Erythroblast (primary cell): ENCODE results near the gene LAPTM5.

Experiments used
- DNase-seq, 2 experiments: peaks; one replicate each; lab custom pipeline; 2025; lab: John Stamatoyannopoulos, UW
- GATA1 ChIP-seq: IDR thresholded peaks from 2 replicates; pipeline ENCODE4 v1.6.1; 2011; ENCODE audit warnings: low read depth, mild to moderate bottlenecking, control low read depth, low read length, moderate library complexity
- POLR2A ChIP-seq: IDR thresholded peaks from 2 replicates; pipeline ENCODE4 v1.6.1; 2011; ENCODE audit warnings: mild to moderate bottlenecking, low read length

The LAPTM5 gene

GRCh38 chr1:30742300-30742962 is 15.1 kb downstream of the LAPTM5 start:
- DNase-seq, result no peak
- no peak for TF ChIP-seq POLR2A
- TF ChIP-seq GATA1, result no peak

- no peak for DNase-seq
- no peak for TF ChIP-seq GATA1
- no peak for TF ChIP-seq POLR2A
Observed at GRCh38 chr1:30741239-30741894, 16.2 kb downstream of the LAPTM5 start.

GRCh38 chr1:30740251-30741238 is 17.0 kb downstream of the LAPTM5 start:
- TF ChIP-seq GATA1 (no peak), POLR2A (no peak)
- DNase-seq, result no peak

GRCh38 chr1:30739601-30740000 is 18.0 kb downstream of the LAPTM5 start:
- no peak for DNase-seq
- no peak for TF ChIP-seq POLR2A
- TF ChIP-seq GATA1, result no peak

GRCh38 chr1:30738715-30739559 is 18.6 kb downstream of the LAPTM5 start:
- TF ChIP-seq POLR2A (no peak), GATA1 (no peak)
- no peak for DNase-seq

- peak in 1 of 2 experiments; percentile 31 for DNase-seq
- TF ChIP-seq POLR2A (no peak), GATA1 (no peak)
Observed at GRCh38 chr1:30738040-30738714, 19.4 kb downstream of the LAPTM5 start.

- TF ChIP-seq GATA1 (no peak), POLR2A (no peak)
- DNase-seq, result no peak
Observed at GRCh38 chr1:30737357-30738039, 20.1 kb downstream of the LAPTM5 start.

- peak; percentile 25 to 73 for DNase-seq
- TF ChIP-seq GATA1, result no peak
- no peak for TF ChIP-seq POLR2A
Observed at GRCh38 chr1:30735668-30736498, 21.7 kb downstream of the LAPTM5 start.

GRCh38 chr1:30735124-30735523 is 22.4 kb downstream of the LAPTM5 start:
- no peak for TF ChIP-seq GATA1
- TF ChIP-seq POLR2A, result no peak
- DNase-seq, result no peak

- TF ChIP-seq GATA1 (no peak), POLR2A (no peak)
- no peak for DNase-seq
Observed at GRCh38 chr1:30734580-30734979, 23.0 kb downstream of the LAPTM5 start.

- TF ChIP-seq POLR2A (no peak), GATA1 (no peak)
- no peak for DNase-seq
Observed at GRCh38 chr1:30734106-30734505, 23.5 kb downstream of the LAPTM5 start.
